Esophagus squamous epithelium (tissue), 4 donors: ENCODE data around the gene MAPK8IP1.

Experiments used
- CTCF ChIP-seq, 6 experiments: fragments of 450-650 bp in 4 of 6; fragments of 200-600 bp in 2 of 6; sonication (generic) in 2 of 6; IDR thresholded peaks; one replicate each; pipeline ENCODE4 v1.5.1; 2016 to 2019; ENCODE audit warnings: antibody characterized with exemption in 6 of 6, mild to moderate bottlenecking in 4 of 6, moderate library complexity in 4 of 6
- POLR2A ChIP-seq, 4 donors: fragments of 450-650 bp; IDR thresholded peaks; one replicate each; pipeline ENCODE4 v1.6.1; 2017; ENCODE audit warnings: antibody characterized with exemption in 4 of 4, mild to moderate bottlenecking in 4 of 4, moderate library complexity in 3 of 4

DNA sequence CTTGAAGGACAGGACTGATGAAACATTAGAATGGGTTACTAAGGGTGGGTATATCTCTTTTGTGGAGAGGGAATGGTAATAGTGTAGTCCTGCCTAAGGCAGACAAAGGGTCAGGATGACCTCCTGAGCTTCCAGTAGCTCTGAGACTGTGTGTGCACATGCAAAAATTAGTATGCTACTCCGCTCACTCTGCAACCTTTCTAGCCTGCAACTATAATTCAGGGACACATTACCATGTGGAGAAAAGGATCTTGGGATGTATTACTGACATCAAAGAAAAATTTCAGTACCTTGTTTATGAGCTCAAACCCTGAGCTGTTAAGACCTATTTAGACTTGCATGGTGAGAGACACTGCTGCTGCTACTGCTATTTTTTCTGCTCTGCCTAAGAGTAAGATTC, 62.4 kb downstream of the MAPK8IP1 start:
- TF ChIP-seq POLR2A (IDR thresholded peaks at IDR 0.05), result no peak
- no peak for TF ChIP-seq CTCF (IDR thresholded peaks at IDR 0.05)
